ENCODE measurements around the gene SLC45A2. TPM values are rescaled to one million over a fixed set of nuclear protein-coding genes. Genes with fewer than 3 reads are reported as not detected.

The SLC45A2 gene
- total and polyA plus RNA-seq, 9 of the 15 experiments (the other 6 are each of a cell fraction or from before 2014, with no cell fraction given): 0.03 to 0.29 (median 0.14) TPM; not detected in 4

DNA sequence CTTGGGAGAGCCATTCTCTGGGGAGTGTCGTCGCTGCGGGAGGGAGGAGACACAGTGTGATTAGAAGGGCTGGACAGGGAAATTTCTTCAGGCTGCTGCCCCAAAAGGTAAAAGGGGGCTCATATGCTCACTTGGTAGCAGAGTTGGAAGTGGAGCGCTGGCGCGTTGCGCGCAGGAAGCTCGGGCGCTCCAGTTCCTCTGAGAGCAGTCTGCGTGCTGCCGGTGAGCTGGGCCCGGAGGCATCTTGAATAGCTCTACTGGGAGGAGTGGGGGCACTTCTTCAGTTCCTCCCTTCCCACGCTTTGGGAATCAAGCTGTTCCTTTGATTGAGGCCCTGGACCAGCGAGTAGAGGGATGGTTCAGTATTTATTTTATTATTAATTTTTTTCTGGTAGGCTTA lies 45.6 kb downstream of the SLC45A2 start:
- no peak overlapping the region for H3K9ac ChIP-seq (ENCODE audit: insufficient read depth in 1 of 2, low read depth in 2 of 2, low read length in 2 of 2)
- H3K36me3 ChIP-seq (ENCODE audit: control insufficient read depth, insufficient read depth, low read length): no peaks in the 10 kb centered on the region
- H3K4me2 ChIP-seq (ENCODE audit: insufficient read depth, low read length): no peak overlapping the region
- H3K9me3 ChIP-seq (replicated peaks; ENCODE audit: control insufficient read depth, insufficient read depth, low read depth, low read length): no peaks in the 10 kb centered on the region
- no peak overlapping the region for H3K4me3 ChIP-seq
- ChIA-PET CTCF (ENCODE audit: low intra/inter-chr PET ratio) (no interaction called here), POLR2A (interaction anchor here (0.6 kb wide), 1 partner anchor 1284 kb away, joined by 3 read pairs; no protein-coding TSS in a partner anchor)
- no peak for FAIRE-seq
- 8% methylated on average over 15 of the region's 15 CpGs for WGBS (ENCODE audit: insufficient coverage, low coverage, missing lambda C conversion rate)
- no TSS peak for BruUV-seq (replicated peaks)
- peaks cover 0 to 18% of the 10 kb centered on the region in 2 experiments; a peak in 2 of 5 replicates for H3K4me1 ChIP-seq (replicated peaks in 1 of 2; ENCODE audit: control insufficient read depth in 2 of 2, insufficient read depth in 2 of 2, low read length in 2 of 2)
- no peak overlapping the region for H3K27ac ChIP-seq (ENCODE audit: extremely low read depth, low read depth, low read length)
- in situ Hi-C loops (cut with MboI) (no loop called here), intact Hi-C loops (cut with micrococcal nuclease) (no loop called here)
- DNase-seq (ENCODE audit: extremely low read depth in 1 of 4, low spot score in 3 of 4): no peak
- no peak overlapping the region for H2AFZ ChIP-seq (ENCODE audit: low read depth, low read length)
- H3K9me1 ChIP-seq (ENCODE audit: control insufficient read depth, insufficient read depth, low read length): no peaks in the 10 kb centered on the region
- no peaks in the 10 kb centered on the region for H3K79me2 ChIP-seq (ENCODE audit: control insufficient read depth, insufficient read depth, low read length)
- no peak for ATAC-seq
- H4K20me1 ChIP-seq (replicated peaks; ENCODE audit: control insufficient read depth, insufficient read depth, low read length): no peaks in the 10 kb centered on the region
- H3K27me3 ChIP-seq (ENCODE audit: control insufficient read depth in 2 of 2, insufficient read depth in 2 of 2, low read length in 2 of 2): peaks cover 14 to 41% of the 10 kb centered on the region in 2 experiments
- TF ChIP-seq ZNF140 (CRISPR knock-in tag; IDR thresholded peaks at IDR 0.05) (no peak), ZC3H11A (IDR thresholded peaks at IDR 0.05; ENCODE audit: low read depth, low read length) (no peak), HIVEP1 (CRISPR knock-in tag; IDR thresholded peaks at IDR 0.05) (no peak), EZH2 (IDR thresholded peaks at IDR 0.05; ENCODE audit: borderline replicate concordance, low read depth, low read length) (no peak), KHSRP (IDR thresholded peaks at IDR 0.05) (no peak), CHD4 (IDR thresholded peaks at IDR 0.05; ENCODE audit: insufficient read depth, insufficient replicate concordance, low read depth, low read length, poor library complexity, severe bottlenecking) (no peak), HNRNPK (IDR thresholded peaks at IDR 0.05; ENCODE audit: low read depth, low read length, poor library complexity, severe bottlenecking) (no peak), MTF1 (CRISPR knock-in tag; IDR thresholded peaks at IDR 0.05; ENCODE audit: borderline replicate concordance) (no peak), SPI1 (IDR thresholded peaks at IDR 0.05; ENCODE audit: borderline replicate concordance, low read depth, low read length) (no peak), ZNF232 (CRISPR knock-in tag; IDR thresholded peaks at IDR 0.05) (no peak), ZNF444 (CRISPR knock-in tag; IDR thresholded peaks at IDR 0.05) (no peak)
- TF ChIP-seq, protein P1, sequence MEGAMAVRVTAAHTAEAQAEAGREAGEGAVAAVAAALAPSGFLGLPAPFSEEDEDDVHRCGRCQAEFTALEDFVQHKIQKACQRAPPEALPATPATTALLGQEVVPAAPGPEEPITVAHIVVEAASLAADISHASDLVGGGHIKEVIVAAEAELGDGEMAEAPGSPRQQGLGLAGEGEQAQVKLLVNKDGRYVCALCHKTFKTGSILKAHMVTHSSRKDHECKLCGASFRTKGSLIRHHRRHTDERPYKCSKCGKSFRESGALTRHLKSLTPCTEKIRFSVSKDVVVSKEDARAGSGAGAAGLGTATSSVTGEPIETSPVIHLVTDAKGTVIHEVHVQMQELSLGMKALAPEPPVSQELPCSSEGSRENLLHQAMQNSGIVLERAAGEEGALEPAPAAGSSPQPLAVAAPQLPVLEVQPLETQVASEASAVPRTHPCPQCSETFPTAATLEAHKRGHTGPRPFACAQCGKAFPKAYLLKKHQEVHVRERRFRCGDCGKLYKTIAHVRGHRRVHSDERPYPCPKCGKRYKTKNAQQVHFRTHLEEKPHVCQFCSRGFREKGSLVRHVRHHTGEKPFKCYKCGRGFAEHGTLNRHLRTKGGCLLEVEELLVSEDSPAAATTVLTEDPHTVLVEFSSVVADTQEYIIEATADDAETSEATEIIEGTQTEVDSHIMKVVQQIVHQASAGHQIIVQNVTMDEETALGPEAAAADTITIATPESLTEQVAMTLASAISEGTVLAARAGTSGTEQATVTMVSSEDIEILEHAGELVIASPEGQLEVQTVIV (CRISPR knock-in tag; IDR thresholded peaks at IDR 0.05; ENCODE audit: borderline replicate concordance): no peak
- TF ChIP-seq, protein P2, sequence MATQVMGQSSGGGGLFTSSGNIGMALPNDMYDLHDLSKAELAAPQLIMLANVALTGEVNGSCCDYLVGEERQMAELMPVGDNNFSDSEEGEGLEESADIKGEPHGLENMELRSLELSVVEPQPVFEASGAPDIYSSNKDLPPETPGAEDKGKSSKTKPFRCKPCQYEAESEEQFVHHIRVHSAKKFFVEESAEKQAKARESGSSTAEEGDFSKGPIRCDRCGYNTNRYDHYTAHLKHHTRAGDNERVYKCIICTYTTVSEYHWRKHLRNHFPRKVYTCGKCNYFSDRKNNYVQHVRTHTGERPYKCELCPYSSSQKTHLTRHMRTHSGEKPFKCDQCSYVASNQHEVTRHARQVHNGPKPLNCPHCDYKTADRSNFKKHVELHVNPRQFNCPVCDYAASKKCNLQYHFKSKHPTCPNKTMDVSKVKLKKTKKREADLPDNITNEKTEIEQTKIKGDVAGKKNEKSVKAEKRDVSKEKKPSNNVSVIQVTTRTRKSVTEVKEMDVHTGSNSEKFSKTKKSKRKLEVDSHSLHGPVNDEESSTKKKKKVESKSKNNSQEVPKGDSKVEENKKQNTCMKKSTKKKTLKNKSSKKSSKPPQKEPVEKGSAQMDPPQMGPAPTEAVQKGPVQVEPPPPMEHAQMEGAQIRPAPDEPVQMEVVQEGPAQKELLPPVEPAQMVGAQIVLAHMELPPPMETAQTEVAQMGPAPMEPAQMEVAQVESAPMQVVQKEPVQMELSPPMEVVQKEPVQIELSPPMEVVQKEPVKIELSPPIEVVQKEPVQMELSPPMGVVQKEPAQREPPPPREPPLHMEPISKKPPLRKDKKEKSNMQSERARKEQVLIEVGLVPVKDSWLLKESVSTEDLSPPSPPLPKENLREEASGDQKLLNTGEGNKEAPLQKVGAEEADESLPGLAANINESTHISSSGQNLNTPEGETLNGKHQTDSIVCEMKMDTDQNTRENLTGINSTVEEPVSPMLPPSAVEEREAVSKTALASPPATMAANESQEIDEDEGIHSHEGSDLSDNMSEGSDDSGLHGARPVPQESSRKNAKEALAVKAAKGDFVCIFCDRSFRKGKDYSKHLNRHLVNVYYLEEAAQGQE (IDR thresholded peaks at IDR 0.05; ENCODE audit: borderline replicate concordance): no peak
- TF ChIP-seq, protein P2 (CRISPR knock-in tag; IDR thresholded peaks at IDR 0.05; ENCODE audit: low read depth): no peak

Measured in K562 (cell line).